PC-3 (cell line): ENCODE results near the gene HNRNPLL. TPM values are rescaled to one million over a fixed set of nuclear protein-coding genes. Genes with fewer than 3 reads are reported as not detected.

Experiments used
- ATAC-seq: fragments of 200-7000 bp; cut with Tn5 transposase; 2 replicates; pipeline ENCODE4 v1.9.1; 2020; ENCODE audit warnings: mild to moderate bottlenecking, moderate library complexity
- BruUV-seq: library from RNA; stranded (reverse); fragments of 400-500 nt; replicated peaks from 2 replicates; lab custom pipeline; 2021; lab: Mats Ljungman, UMichigan
- CTCF ChIA-PET: fragments of 300-600 bp; sonication (Branson Sonifier 250); formaldehyde crosslinking; loops from one replicate; lab custom pipeline; 2022; ENCODE audit warnings: antibody characterized with exemption; lab: Charles Lee
- POLR2A ChIA-PET: fragments of 300-600 bp; sonication (Branson Sonifier 250); formaldehyde crosslinking; loops from one replicate; lab custom pipeline; 2022; ENCODE audit warnings: antibody characterized with exemption; ENCODE audit not compliant: unreplicated experiment; lab: Charles Lee
- DNase-seq: peaks from one replicate; pipeline ENCODE4 v3.0.0-alpha.2; 2015
- H2AFZ ChIP-seq: fragments of 300-600 bp; sonication (generic); 2 replicates; pipeline ENCODE4 v1.6.0; 2016; ENCODE audit warnings: antibody characterized with exemption, low read length
- H3F3A ChIP-seq: fragments of 300-600 bp; sonication (generic); one replicate; pipeline ENCODE4 v1.6.0; 2017; ENCODE audit warnings: antibody characterized with exemption, low read length, control low read depth, mild to moderate bottlenecking; ENCODE audit not compliant: unreplicated experiment
- H3K27ac ChIP-seq: fragments of 300-600 bp; sonication (generic); 2 replicates; pipeline ENCODE4 v1.5.1; 2016; ENCODE audit warnings: mild to moderate bottlenecking, low read length
- H3K27me3 ChIP-seq: fragments of 300-600 bp; sonication (generic); 2 replicates; pipeline ENCODE4 v1.6.1; 2016; ENCODE audit warnings: low read length, mixed read lengths
- H3K36me3 ChIP-seq: fragments of 300-600 bp; sonication (generic); 2 replicates; pipeline ENCODE4 v1.6.1; 2016; ENCODE audit warnings: low read depth, mixed run types, low read length, mixed read lengths
- H3K4me1 ChIP-seq: fragments of 300-600 bp; sonication (generic); 2 replicates; pipeline ENCODE4 v1.5.1; 2016; ENCODE audit warnings: low read length; ENCODE audit not compliant: insufficient read depth
- H3K4me2 ChIP-seq: fragments of 300-600 bp; sonication (generic); 2 replicates; pipeline ENCODE4 v1.6.0; 2016; ENCODE audit warnings: low read length
- H3K4me3 ChIP-seq: fragments of 300-600 bp; sonication (generic); 2 replicates; pipeline ENCODE4 v1.5.1; 2016; ENCODE audit warnings: mild to moderate bottlenecking, low read length, mixed read lengths
- H3K79me2 ChIP-seq: fragments of 300-600 bp; sonication (generic); 2 replicates; pipeline ENCODE4 v1.6.1; 2017; ENCODE audit warnings: low read length, mixed read lengths
- H3K9ac ChIP-seq: fragments of 300-600 bp; sonication (generic); 2 replicates; pipeline ENCODE4 v1.6.0; 2016; ENCODE audit warnings: mild to moderate bottlenecking, low read length
- H3K9me2 ChIP-seq: fragments of 300-600 bp; sonication (generic); replicated peaks from 2 replicates; pipeline ENCODE4 v1.6.1; 2016; ENCODE audit warnings: mixed run types, low read length, mixed read lengths
- H3K9me3 ChIP-seq: fragments of 300-600 bp; sonication (generic); 2 replicates; pipeline ENCODE4 v1.6.1; 2016; ENCODE audit warnings: low read length, mixed read lengths
- H4K20me1 ChIP-seq: fragments of 300-600 bp; sonication (generic); 2 replicates; pipeline ENCODE4 v1.6.1; 2016; ENCODE audit warnings: low read length, mixed read lengths
- CTCF ChIP-seq: fragments of 300-600 bp; sonication (generic); conservative IDR thresholded peaks from 2 replicates; pipeline ENCODE4 v1.5.1; 2017; ENCODE audit warnings: antibody characterized with exemption, low read depth, mild to moderate bottlenecking, low read length
- EZH2 ChIP-seq: fragments of 300-600 bp; sonication (generic); IDR thresholded peaks from one replicate; pipeline ENCODE4 v1.6.1; 2017; ENCODE audit warnings: antibody characterized with exemption, mild to moderate bottlenecking, low read length; ENCODE audit not compliant: unreplicated experiment
- EZH2phosphoT487 ChIP-seq: fragments of 300-600 bp; sonication (generic); IDR thresholded peaks from 2 replicates; pipeline ENCODE4 v1.6.1; 2018; ENCODE audit warnings: mild to moderate bottlenecking, antibody characterized with exemption, low read length, borderline replicate concordance
- intact Hi-C: fragments of 100-400 bp; cut with micrococcal nuclease; formaldehyde crosslinking; loops from 2 replicates; pipeline ENCODE4 v1.9.0; 2023
- total RNA-seq: library from RNA; depleted of rRNA; stranded (reverse); fragments of >200 nt; gene quantifications from 2 replicates; pipeline ENCODE4 v1.2.3, GENCODE V29; 2014

Gene HNRNPLL
- total RNA-seq, 1 experiment from 2014 or later, result 30.1 TPM

GRCh38 chr2:38598200-38598990 lies 4.3 kb downstream of the HNRNPLL start:
- no peaks in the 10 kb centered on the region for H3K36me3 ChIP-seq
- peaks cover 86% of the 10 kb centered on the region for H3K79me2 ChIP-seq
- CTCF ChIA-PET, result no interaction called here
- TF ChIP-seq EZH2 (no peak), EZH2phosphoT487 (no peak), CTCF (no peak)
- no peak overlapping the region for H3K27ac ChIP-seq
- H3K9me2 ChIP-seq, result no peaks in the 10 kb centered on the region
- H3K9ac ChIP-seq, result no peak overlapping the region
- POLR2A ChIA-PET, result no interaction called here
- peaks cover 2% of the 10 kb centered on the region for H3F3A ChIP-seq
- no peak for DNase-seq
- peak overlapping the region; percentile 94 for H3K4me2 ChIP-seq
- peaks cover 37% of the 10 kb centered on the region for H4K20me1 ChIP-seq
- peaks cover 38% of the 10 kb centered on the region for H3K4me1 ChIP-seq
- no peak for ATAC-seq
- H3K9me3 ChIP-seq, result no peaks in the 10 kb centered on the region
- BruUV-seq, result no TSS peak
- no peak overlapping the region for H2AFZ ChIP-seq
- intact Hi-C loops, result no loop called here
- H3K27me3 ChIP-seq, result no peaks in the 10 kb centered on the region
- peak overlapping the region; percentile 84; the same call in 1 of the 2 replicates for H3K4me3 ChIP-seq

- H4K20me1 ChIP-seq, result peaks cover 42% of the 10 kb centered on the region
- intact Hi-C loops, result no loop called here
- ATAC-seq, result no peak
- DNase-seq, result no peak
- TF ChIP-seq EZH2phosphoT487 (no peak), EZH2 (no peak), CTCF (no peak)
- POLR2A ChIA-PET, result no interaction called here
- no peaks in the 10 kb centered on the region for H3K9me2 ChIP-seq
- H3F3A ChIP-seq, result peaks cover 4% of the 10 kb centered on the region
- H2AFZ ChIP-seq, result no peak overlapping the region
- no peak overlapping the region for H3K27ac ChIP-seq
- no peaks in the 10 kb centered on the region for H3K27me3 ChIP-seq
- H3K4me1 ChIP-seq, result peaks cover 47% of the 10 kb centered on the region
- H3K9me3 ChIP-seq, result no peaks in the 10 kb centered on the region
- no peak overlapping the region for H3K9ac ChIP-seq
- no TSS peak for BruUV-seq
- peaks cover 87% of the 10 kb centered on the region for H3K79me2 ChIP-seq
- H3K4me3 ChIP-seq, result no peak overlapping the region
- CTCF ChIA-PET, result no interaction called here
- H3K36me3 ChIP-seq, result no peaks in the 10 kb centered on the region
- no peak overlapping the region for H3K4me2 ChIP-seq
Observed at GRCh38 chr2:38597115-38597514, 5.6 kb downstream of the HNRNPLL start.

DNA sequence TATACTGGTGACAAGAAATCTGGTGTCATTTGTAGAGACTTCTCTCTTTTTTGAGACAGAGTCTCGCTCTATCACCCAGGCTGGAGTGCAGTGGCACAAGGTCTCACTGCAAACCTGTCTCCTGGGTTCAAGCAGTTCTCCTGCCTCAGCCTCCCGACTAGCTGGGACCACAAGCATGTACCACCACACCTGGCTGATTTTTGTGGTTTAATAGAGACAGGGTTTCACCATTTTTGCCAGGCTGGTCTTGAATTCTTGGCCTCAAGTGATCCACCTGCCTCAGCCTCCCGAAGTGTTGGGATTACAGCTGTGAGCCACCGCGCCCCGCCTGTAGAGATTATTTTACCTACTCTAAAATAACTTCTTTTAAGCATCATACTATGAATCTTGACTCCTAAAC lies 6.5 kb downstream of the HNRNPLL start:
- no TSS peak for BruUV-seq
- peaks cover 55% of the 10 kb centered on the region for H3K4me1 ChIP-seq

More for the DNA sequence above, 6.5 kb downstream of the HNRNPLL start:
- Histone ChIP-seq H4K20me1 (peaks cover 37% of the 10 kb centered on the region), H3K36me3 (no peaks in the 10 kb centered on the region), H3K9me2 (no peaks in the 10 kb centered on the region), H2AFZ (no peak overlapping the region), H3F3A (peaks cover 4% of the 10 kb centered on the region), H3K9me3 (no peaks in the 10 kb centered on the region), H3K79me2 (peaks cover 87% of the 10 kb centered on the region), H3K4me3 (no peak overlapping the region), H3K27ac (no peak overlapping the region), H3K27me3 (no peaks in the 10 kb centered on the region), H3K9ac (no peak overlapping the region), H3K4me2 (no peak overlapping the region)
- TF ChIP-seq EZH2 (no peak), EZH2phosphoT487 (no peak), CTCF (no peak)
- intact Hi-C loops, result no loop called here
- CTCF ChIA-PET, result no interaction called here
- no peak for ATAC-seq
- no peak for DNase-seq
- POLR2A ChIA-PET, result no interaction called here
